Measurements from ENCODE around the gene GNG12. TPM values are rescaled to one million over a fixed set of nuclear protein-coding genes. Genes with fewer than 3 reads are reported as not detected.

GNG12 gene
- total RNA-seq, 1 experiment from 2014 or later, result 14.3 TPM

- H2AFZ ChIP-seq (ENCODE audit: low read length), result no peak overlapping the region
These were observed 169.2 kb downstream of the GNG12 start for GRCh38 chr1:67664048-67664447.

More at GRCh38 chr1:67664048-67664447, 169.2 kb downstream of the GNG12 start:
- Histone ChIP-seq H2BK15ac (ENCODE audit: low read depth, low read length) (no peak overlapping the region), H4K5ac (ENCODE audit: insufficient read length, low read depth, low read length) (no peak overlapping the region), H3K23ac (ENCODE audit: insufficient read length, low read depth, low read length) (no peak overlapping the region), H2BK120ac (ENCODE audit: low read depth, low read length, poor library complexity, severe bottlenecking) (no peak overlapping the region), H2BK12ac (ENCODE audit: insufficient read length, low read depth, low read length) (no peak overlapping the region), H3K4me1 (ENCODE audit: insufficient read depth, low read length) (no peaks in the 10 kb centered on the region), H3K79me2 (ENCODE audit: insufficient read depth, low read length) (no peaks in the 10 kb centered on the region), H3K9ac (ENCODE audit: extremely low read depth, insufficient read length, low read length) (no peak overlapping the region), H3K79me1 (ENCODE audit: insufficient read depth, low read depth, low read length, poor library complexity, severe bottlenecking) (no peaks in the 10 kb centered on the region), H3K4ac (ENCODE audit: low read depth, low read length) (no peak overlapping the region), H3T11ph (ENCODE audit: low read length) (no peak overlapping the region), H3K27me3 (ENCODE audit: insufficient read depth, low read length) (no peaks in the 10 kb centered on the region), H3K56ac (ENCODE audit: insufficient read length, low read depth, low read length) (no peak overlapping the region), H3K23me2 (ENCODE audit: insufficient read length, low read depth, low read length, poor library complexity, severe bottlenecking) (no peaks in the 10 kb centered on the region), H2AK5ac (ENCODE audit: insufficient read length, low read length) (no peak overlapping the region), H4K20me1 (ENCODE audit: control insufficient read depth, insufficient read depth, insufficient read length) (no peaks in the 10 kb centered on the region), H3K9me3 (ENCODE audit: control insufficient read depth, low read depth, low read length) (no peaks in the 10 kb centered on the region), H3K27ac (ENCODE audit: insufficient read length, low read depth, low read length) (no peak overlapping the region), H2BK5ac (ENCODE audit: insufficient read length, low read length) (no peak overlapping the region), H3K18ac (ENCODE audit: insufficient read length, low read depth, low read length) (no peak overlapping the region), H4K8ac (replicated peaks; ENCODE audit: insufficient read length, low read depth, low read length) (no peak overlapping the region), H3K14ac (ENCODE audit: insufficient read depth, low read length) (no peak overlapping the region), H4K91ac (ENCODE audit: insufficient read length, low read depth, low read length) (no peak overlapping the region), H2BK20ac (ENCODE audit: low read depth, low read length, poor library complexity, severe bottlenecking) (no peak overlapping the region), H3K4me2 (ENCODE audit: insufficient read depth, insufficient read length, low read length) (no peak overlapping the region)
- H3K27me3 Mint-ChIP-seq (ENCODE audit: low read depth), result peaks cover 3% of the 10 kb centered on the region
- TF ChIP-seq, protein P1, sequence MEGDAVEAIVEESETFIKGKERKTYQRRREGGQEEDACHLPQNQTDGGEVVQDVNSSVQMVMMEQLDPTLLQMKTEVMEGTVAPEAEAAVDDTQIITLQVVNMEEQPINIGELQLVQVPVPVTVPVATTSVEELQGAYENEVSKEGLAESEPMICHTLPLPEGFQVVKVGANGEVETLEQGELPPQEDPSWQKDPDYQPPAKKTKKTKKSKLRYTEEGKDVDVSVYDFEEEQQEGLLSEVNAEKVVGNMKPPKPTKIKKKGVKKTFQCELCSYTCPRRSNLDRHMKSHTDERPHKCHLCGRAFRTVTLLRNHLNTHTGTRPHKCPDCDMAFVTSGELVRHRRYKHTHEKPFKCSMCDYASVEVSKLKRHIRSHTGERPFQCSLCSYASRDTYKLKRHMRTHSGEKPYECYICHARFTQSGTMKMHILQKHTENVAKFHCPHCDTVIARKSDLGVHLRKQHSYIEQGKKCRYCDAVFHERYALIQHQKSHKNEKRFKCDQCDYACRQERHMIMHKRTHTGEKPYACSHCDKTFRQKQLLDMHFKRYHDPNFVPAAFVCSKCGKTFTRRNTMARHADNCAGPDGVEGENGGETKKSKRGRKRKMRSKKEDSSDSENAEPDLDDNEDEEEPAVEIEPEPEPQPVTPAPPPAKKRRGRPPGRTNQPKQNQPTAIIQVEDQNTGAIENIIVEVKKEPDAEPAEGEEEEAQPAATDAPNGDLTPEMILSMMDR (conservative IDR thresholded peaks at IDR 0.05), result no peak
- H3K27ac Mint-ChIP-seq, result no peak overlapping the region
- H3K36me3 Mint-ChIP-seq (ENCODE audit: insufficient read depth in 1 of 3, low read depth in 3 of 3), result no peaks in the 10 kb centered on the region
- no peaks in the 10 kb centered on the region for H3K4me1 Mint-ChIP-seq
- WGBS (ENCODE audit: extremely low coverage, insufficient read length, low lambda C conversion rate), result no CpG with 5 or more reads among the region's 1 CpG
- no peaks in the 10 kb centered on the region for H3K9me3 Mint-ChIP-seq
- no peak for DNase-seq
- no peak overlapping the region for H3K4me3 Mint-ChIP-seq

All from H9 (cell line).